ENCODE measurements around the gene SMPD2.

Gene SMPD2

DNA sequence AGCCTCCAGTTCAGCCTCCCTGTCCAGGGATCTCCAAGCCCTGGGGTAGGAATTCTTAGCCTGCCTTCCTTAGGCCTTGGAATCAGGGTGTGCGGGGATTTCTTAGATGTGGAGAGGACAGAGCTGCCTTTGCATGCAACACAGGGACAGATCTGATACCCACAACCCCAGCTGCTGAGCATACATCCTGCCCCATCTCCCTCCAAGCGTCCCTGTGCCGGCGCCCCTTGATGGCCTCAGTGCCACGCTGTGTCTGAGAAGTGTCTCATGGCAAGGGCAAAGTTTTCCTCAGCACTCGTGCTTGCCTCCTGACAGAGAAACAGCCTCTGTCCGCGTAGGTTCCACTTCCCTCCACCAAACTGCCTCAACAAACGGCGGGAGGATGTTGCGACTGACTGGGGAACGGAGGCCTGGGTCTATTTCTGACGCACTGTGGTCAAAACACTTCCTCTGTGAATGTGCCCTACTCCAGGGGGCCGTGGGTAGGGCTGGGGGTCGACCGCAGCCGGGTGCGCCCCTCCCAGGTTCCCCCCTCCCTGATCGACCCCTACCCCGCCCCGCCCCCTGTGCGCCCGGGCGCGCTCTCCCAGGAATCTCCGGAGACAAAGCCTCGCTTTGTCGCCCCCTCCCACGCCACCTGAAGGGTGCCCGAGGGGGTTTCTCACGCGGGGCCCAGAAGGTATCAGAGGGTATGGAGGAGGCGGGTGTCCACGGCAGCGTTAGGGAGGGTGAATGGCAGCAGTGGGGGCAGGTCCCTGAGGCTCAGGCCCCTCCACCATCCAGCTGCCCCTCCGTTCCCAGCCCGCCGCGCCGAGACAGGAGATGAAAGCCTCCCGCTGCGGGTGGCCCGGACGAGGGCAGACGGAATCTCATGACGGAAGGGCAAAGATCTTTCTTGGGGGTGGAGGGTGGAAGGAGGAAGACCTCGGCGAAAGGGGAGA is 14.2 kb downstream of the SMPD2 start:
- DNase-seq (ENCODE audit: extremely low read depth, low read depth): no peak
- H3K4me3 ChIP-seq (replicated peaks; ENCODE audit: low read depth, low read length): peak overlapping the region; percentile 75
- TF ChIP-seq, protein P1, sequence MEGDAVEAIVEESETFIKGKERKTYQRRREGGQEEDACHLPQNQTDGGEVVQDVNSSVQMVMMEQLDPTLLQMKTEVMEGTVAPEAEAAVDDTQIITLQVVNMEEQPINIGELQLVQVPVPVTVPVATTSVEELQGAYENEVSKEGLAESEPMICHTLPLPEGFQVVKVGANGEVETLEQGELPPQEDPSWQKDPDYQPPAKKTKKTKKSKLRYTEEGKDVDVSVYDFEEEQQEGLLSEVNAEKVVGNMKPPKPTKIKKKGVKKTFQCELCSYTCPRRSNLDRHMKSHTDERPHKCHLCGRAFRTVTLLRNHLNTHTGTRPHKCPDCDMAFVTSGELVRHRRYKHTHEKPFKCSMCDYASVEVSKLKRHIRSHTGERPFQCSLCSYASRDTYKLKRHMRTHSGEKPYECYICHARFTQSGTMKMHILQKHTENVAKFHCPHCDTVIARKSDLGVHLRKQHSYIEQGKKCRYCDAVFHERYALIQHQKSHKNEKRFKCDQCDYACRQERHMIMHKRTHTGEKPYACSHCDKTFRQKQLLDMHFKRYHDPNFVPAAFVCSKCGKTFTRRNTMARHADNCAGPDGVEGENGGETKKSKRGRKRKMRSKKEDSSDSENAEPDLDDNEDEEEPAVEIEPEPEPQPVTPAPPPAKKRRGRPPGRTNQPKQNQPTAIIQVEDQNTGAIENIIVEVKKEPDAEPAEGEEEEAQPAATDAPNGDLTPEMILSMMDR (IDR thresholded peaks at IDR 0.05; ENCODE audit: low read depth, low read length, missing control alignments): no peak

- peak within 1 kb of the TSS; percentile 75 for H3K4me3 ChIP-seq (replicated peaks; ENCODE audit: low read depth, low read length)
- DNase-seq (ENCODE audit: extremely low read depth, low read depth): no peak
- TF ChIP-seq, protein P1 (IDR thresholded peaks at IDR 0.05; ENCODE audit: low read depth, low read length, missing control alignments): peak; percentile 15
Measured at GRCh38 chr6:109455437-109456110, 15.1 kb downstream of the SMPD2 start, which contains the start of gene MICAL1. MICAL1 (minus strand) TSS chr6:109455772; CDS start chr6:109454196, 1,576 bp downstream.

GRCh38 chr6:109456111-109456583 is 15.6 kb downstream of the SMPD2 start:
- DNase-seq (ENCODE audit: extremely low read depth, low read depth): no peak
- TF ChIP-seq, protein P1 (IDR thresholded peaks at IDR 0.05; ENCODE audit: low read depth, low read length, missing control alignments): peak; percentile 1
- peak overlapping the region; percentile 75 for H3K4me3 ChIP-seq (replicated peaks; ENCODE audit: low read depth, low read length)

- DNase-seq (ENCODE audit: extremely low read depth, low read depth): no peak
- H3K4me3 ChIP-seq (replicated peaks; ENCODE audit: low read depth, low read length): peak overlapping the region; percentile 75
- TF ChIP-seq, protein P1 (IDR thresholded peaks at IDR 0.05; ENCODE audit: low read depth, low read length, missing control alignments): no peak
Measured at GRCh38 chr6:109456710-109457561, 16.4 kb downstream of the SMPD2 start.

DNA sequence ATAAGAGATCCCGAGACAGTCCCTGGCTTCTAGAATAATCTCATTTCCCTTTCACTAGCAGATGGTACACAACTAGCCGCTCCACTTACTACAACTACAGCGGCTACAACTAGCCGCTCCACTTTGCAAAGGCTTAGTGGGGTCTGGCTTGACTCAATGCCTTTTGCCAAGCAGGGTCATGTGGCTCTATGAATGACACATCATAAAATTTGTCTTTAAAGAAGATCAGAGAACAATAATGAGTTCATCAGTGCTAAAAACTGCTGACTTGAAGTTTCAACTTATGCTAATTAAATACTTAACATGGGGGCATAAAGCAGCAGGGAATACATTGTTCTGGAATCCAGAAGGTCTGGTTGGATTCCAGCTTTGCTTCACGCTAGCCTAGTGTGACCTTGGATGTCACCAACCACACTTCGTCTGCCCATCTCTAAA is 17.1 kb downstream of the SMPD2 start:
- DNase-seq (ENCODE audit: extremely low read depth, low read depth): no peak
- TF ChIP-seq, protein P1 (IDR thresholded peaks at IDR 0.05; ENCODE audit: low read depth, low read length, missing control alignments): no peak
- H3K4me3 ChIP-seq (replicated peaks; ENCODE audit: low read depth, low read length): 0 out of 2 replicates have a peak overlapping the region, but pooled peaks have one; percentile 75

All from HFF-Myc (cell line).